Jurkat, Clone E6-1 (cell line): ENCODE results near the gene TMEM132D.
A peak's percentile ranks its signal among the peaks of the same experiment; 100 is the strongest.

Experiments
- DNase-seq: peaks from one replicate; pipeline ENCODE4 v3.0.0-alpha.2; 2011; ENCODE audit warnings: low read depth, low spot score
- H3K4me3 ChIP-seq: 2 replicates; pipeline ENCODE4 v1.5.1; 2011; ENCODE audit warnings: mild to moderate bottlenecking, low read length, control low read depth, moderate library complexity

TMEM132D gene

GRCh38 chr12:129530984-129531383 is 372.8 kb downstream of the TMEM132D start:
- no peak for DNase-seq
- no peak overlapping the region for H3K4me3 ChIP-seq

DNA sequence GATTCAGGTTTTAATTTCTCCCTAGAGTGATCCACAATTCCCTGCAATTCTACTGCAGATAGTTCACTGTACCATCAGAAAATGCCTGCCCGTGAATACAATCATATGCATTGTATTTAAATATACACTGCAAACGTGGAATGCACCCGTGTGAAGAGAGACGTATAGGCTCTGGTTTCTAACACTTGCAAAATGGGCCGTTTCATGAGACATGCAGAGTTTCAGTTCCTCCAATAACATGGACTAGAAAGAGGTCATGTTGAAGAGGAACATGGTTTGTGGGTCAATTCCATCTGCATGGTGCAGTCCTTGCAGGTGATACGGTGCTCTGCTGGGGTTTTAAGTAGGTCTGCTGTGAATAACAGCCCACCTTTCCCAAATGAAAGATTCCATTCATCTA is 373.3 kb downstream of the TMEM132D start:
- no peak for DNase-seq
- H3K4me3 ChIP-seq = no peak overlapping the region

- H3K4me3 ChIP-seq = no peak overlapping the region
- DNase-seq = no peak
These were observed 376.3 kb downstream of the TMEM132D start for GRCh38 chr12:129527506-129527905.

GRCh38 chr12:129523621-129524020 is 380.2 kb downstream of the TMEM132D start:
- DNase-seq = no peak
- H3K4me3 ChIP-seq = no peak overlapping the region

DNA sequence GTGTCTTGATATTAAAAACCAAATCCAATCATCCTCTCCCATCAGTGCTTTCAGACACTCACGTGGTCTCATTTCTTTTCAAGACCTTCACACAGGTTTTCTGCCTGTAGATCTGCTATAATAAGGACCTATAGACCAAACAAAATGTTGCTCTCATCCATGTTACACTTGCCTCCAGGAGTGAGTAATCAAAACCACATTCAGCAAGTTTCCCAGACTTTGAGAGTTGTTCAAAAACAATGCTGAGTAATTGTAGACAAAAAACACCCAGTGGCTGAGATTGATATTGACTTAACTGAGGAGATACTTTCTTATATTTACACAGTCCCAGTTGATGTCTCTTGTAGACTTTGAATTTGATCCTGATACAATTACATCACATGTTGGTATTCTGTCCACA is 383.1 kb downstream of the TMEM132D start:
- no peak overlapping the region for H3K4me3 ChIP-seq
- DNase-seq = peak; percentile 14

DNA sequence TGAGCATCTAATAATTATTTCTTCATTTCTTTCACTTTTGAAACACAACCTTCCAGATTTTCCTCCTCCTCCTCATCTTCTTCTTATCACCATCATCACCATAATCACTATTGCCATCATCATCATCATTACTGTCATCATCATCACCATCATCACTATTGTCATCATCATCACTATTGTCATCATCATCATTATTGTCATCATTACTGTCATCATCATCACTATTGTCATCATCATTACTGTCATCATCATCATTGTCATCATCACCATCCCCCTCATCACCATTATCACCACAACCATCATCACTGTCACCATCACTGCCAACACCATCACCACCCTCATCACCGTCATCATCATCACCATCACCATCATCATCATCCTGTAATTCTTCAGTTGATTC is 400.0 kb downstream of the TMEM132D start:
- DNase-seq = no peak
- no peak overlapping the region for H3K4me3 ChIP-seq

- H3K4me3 ChIP-seq = no peak overlapping the region
- DNase-seq = no peak
These were observed 407.6 kb downstream of the TMEM132D start for GRCh38 chr12:129496226-129496625.

- no peak for DNase-seq
- no peak overlapping the region for H3K4me3 ChIP-seq
These were observed 409.1 kb downstream of the TMEM132D start for GRCh38 chr12:129494766-129495165.

- DNase-seq = no peak
- no peak overlapping the region for H3K4me3 ChIP-seq
These were observed 409.6 kb downstream of the TMEM132D start for GRCh38 chr12:129494260-129494659.

GRCh38 chr12:129489100-129489676 is 414.6 kb downstream of the TMEM132D start:
- DNase-seq = no peak
- no peak overlapping the region for H3K4me3 ChIP-seq

DNA sequence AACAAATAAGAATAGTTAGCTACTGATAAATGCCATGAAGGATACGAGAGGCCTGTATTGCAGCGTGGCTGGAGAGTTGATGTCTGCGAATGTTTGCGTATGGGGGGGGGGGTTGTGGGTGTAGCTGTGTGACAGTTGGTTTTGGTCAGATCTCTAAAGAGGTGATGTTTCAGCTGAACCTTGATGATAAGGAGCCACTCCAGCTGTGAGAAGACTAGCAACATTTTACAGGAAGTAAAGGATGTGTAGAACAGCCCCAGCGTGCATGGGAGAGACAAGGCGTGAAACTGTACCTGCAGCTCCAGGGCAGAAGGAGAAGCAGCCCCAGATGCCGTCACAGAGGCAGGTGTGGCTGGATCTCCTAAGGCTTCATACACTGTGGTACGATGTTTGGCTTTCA is 416.9 kb downstream of the TMEM132D start:
- H3K4me3 ChIP-seq = no peak overlapping the region
- peak; percentile 92 for DNase-seq

DNA sequence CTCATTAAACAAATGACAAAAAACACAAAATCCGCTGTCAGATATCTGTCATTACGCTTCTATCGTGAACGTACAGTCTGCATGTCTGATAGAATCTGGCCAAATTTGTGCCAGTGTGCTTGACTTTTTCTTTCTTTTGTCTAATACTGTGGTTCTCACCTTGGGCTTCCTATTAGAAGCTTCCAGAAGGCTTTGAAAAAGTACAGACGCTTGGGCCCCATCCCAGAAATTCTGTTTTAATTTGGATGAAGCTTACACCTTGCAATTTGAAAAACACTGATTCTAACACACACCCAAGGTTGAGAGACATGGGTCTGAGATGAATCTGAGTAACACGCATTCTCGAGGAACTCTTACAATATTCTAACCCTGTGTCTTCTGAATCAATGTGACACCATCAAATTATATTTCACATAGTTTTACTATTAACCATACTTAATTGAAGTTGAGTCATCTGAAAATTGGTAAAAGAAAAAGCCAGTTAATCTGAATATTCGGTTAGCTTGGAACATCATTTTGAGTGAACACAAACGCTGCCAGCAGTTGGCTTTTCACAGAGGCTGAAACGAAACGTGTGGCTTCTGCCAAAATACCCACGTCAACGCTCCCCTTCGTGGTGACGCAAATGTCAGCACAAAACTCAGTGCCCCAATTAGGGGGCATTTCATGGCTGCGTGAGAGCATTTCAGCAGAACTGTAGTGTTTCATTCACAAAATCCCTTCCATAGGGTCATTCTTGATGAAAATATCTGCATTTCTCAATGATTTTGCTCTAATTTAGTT is 420.5 kb downstream of the TMEM132D start:
- DNase-seq = peak; percentile 48
- H3K4me3 ChIP-seq = no peak overlapping the region

DNA sequence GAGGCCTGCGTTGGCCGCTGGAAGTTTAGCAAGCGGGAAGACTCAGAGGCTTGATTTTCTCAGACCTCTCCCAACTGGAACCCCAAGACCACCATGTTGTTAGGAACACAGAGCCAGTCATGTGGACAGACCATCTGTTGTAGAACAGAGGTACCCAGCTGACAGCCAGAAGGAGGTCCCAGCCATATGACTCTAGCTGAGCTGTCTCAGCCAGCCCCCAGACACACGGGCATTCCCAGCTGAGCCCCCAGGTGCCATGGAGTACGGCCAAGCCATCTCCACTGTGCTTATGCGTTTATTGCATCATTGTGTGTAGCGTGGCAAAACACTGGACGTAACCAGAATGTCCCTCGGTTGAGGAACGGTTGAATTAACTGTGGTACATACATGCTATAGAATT is 421.9 kb downstream of the TMEM132D start:
- no peak overlapping the region for H3K4me3 ChIP-seq
- DNase-seq = no peak

- no peak overlapping the region for H3K4me3 ChIP-seq
- no peak for DNase-seq
These were observed 433.6 kb downstream of the TMEM132D start for GRCh38 chr12:129470196-129470595.

DNA sequence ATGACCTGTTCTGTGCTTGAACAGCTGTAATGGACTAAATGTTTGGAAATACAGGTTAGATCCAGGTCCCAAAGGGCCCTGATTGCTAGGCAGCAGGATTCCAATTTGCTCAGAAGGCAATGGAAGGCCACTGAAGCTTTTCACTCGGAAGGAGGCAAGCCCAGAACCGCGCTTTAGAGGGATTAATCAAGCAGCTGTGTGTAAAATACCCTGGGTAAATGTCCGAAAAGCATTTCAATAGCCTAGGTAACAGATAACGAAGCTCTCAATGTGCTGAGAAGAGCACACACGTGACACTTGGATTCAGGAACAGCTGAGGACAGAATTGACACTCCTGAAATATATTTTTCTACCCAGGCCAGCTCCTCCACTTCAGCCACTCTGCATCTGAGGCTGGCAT is 436.1 kb downstream of the TMEM132D start:
- H3K4me3 ChIP-seq = no peak overlapping the region
- no peak for DNase-seq

GRCh38 chr12:129467289-129467688 is 436.5 kb downstream of the TMEM132D start:
- no peak for DNase-seq
- no peak overlapping the region for H3K4me3 ChIP-seq

DNA sequence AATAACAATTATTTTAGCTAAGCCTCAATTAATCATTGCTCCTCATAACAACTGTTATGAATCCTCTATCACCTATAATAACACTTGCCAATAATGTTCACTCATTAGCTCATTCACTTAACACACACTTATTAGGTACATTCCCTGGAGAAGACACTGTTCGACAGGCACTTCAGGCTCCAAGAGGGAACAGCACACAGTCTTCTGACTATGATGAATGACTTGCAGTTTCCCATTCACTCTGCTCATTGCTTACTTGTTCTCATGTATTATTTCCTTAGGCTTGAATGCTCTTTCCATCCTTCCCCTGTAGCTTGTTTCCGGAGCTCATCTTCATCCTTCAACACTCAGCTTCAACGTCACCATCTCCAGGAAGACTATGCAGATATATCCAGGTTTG is 437.3 kb downstream of the TMEM132D start:
- H3K4me3 ChIP-seq = no peak overlapping the region
- DNase-seq = no peak

- H3K4me3 ChIP-seq = no peak overlapping the region
- no peak for DNase-seq
These were observed 443.9 kb downstream of the TMEM132D start for GRCh38 chr12:129459886-129460285.

DNA sequence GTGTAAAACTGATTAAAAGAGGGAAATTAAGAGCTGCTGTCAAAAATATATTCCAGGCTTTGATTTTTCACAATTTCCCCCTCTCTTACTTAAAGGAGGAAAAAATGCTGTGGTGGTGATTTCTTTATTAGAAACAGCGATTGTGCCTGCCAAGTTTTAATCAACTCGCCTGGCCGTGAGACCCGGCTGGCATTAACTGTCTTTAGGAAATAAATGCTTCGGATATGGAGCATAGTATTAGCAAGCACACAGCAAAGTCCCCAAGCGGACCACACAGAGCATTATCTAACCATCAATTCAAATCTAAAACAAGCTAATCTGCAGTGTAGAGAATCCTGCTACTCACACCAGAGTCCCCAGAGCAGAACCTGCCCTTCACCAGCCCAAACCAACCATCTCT is 457.1 kb downstream of the TMEM132D start:
- no peak overlapping the region for H3K4me3 ChIP-seq
- no peak for DNase-seq

DNA sequence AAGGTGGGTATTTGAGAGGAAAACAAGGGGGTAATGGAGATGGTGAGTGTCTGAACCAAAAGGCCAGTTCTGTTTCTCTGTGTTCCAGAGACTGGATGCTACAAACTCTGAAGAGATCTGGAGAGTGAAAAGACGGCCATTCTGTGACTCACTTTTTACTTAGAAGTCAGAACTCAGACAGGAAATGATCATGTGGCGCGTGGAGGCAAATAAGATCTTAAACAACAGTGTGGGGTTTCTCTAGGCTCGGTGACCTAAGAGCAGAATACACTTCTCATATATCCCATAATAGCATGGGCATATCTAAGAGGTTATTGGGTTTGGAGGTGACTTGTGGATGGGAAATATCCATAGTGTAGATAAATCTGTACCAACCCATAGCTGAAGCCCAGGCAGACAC is 463.5 kb downstream of the TMEM132D start:
- H3K4me3 ChIP-seq = no peak overlapping the region
- DNase-seq = peak; percentile 11

DNA sequence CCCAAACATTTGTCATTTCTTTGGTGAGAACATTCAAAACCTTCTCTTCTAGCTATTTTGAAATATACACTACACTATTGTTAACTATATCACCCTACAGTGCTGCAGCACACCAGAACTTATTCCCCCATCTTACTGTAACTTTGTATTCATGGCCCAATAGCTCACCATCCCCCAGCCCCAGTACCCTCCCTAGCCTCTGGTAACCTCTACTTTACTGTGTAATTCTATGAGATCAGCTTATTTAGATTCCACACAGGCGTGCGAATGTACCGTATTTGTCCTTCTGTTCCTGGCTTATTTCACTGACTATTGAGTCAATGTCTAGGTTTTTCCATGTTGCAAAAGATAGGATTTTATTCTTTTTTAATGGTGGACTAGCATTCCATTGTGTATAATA is 469.0 kb downstream of the TMEM132D start:
- H3K4me3 ChIP-seq = no peak overlapping the region
- no peak for DNase-seq
